ENCODE measurements around the gene MARK3. TPM values are rescaled to one million over a fixed set of nuclear protein-coding genes. Genes with fewer than 3 reads are reported as not detected.
A peak's percentile ranks its signal among the peaks of the same experiment; 100 is the strongest.

MARK3 gene
- total and polyA plus RNA-seq, 10 of the 15 experiments (the other 5 are each of a cell fraction or from before 2014, with no cell fraction given), result 10.7 to 75.1 (median 41.4) TPM

DNA sequence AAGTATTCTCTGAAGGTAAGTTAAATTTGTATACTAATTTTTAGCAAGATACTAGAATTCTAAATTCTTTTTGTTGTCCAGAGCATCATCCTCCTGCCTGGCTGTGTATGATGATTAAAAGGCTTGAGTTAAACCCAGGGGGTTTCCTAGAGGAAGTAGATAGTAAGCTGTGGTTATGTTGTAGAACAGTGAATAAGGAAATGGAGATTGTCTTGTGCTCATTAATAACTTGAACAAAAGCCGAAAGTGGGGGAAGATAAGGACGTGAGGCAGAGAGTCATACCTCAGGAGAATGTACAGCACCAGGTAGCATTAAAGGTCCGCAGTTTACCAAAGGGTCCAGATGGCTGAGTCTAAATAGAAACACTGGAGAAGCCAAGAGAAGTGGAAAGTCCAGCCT lies 95.4 kb downstream of the MARK3 start (continued):
- TF ChIP-seq SPI1 (IDR thresholded peaks at IDR 0.05; ENCODE audit: borderline replicate concordance, insufficient read depth, low read depth, low read length) (peak; percentile 83), MTA2 (IDR thresholded peaks at IDR 0.05; ENCODE audit: low read depth) (peak; percentile 91), ETV6 (conservative IDR thresholded peaks at IDR 0.05 in 1 of 2, IDR thresholded peaks at IDR 0.05 in 1 of 2; ENCODE audit: borderline replicate concordance in 1 of 2, low read depth in 1 of 2) (peak in 1 of 2 experiments; percentile 82; a peak in 1 of 4 replicates), ZBTB11 (CRISPR knock-in tag; IDR thresholded peaks at IDR 0.05) (no peak), MEF2B (IDR thresholded peaks at IDR 0.05; ENCODE audit: partially characterized antibody, poor library complexity, severe bottlenecking) (peak; percentile 28), RUNX3 (IDR thresholded peaks at IDR 0.05; ENCODE audit: low read length) (peak; percentile 91), NBN (IDR thresholded peaks at IDR 0.05) (peak; percentile 61), NFIC (IDR thresholded peaks at IDR 0.05; ENCODE audit: low read depth, low read length) (peak; percentile 52; the same call in 1 of the 2 replicates), GABPA (IDR thresholded peaks at IDR 0.05; ENCODE audit: low read depth) (no peak), RELB (IDR thresholded peaks at IDR 0.05; ENCODE audit: low read depth) (peak; percentile 96), SIN3A (IDR thresholded peaks at IDR 0.05; ENCODE audit: low read depth, low read length) (no peak)

Data from GM12878 (cell line).